ENCODE measurements around the gene PSTPIP2.

DNA sequence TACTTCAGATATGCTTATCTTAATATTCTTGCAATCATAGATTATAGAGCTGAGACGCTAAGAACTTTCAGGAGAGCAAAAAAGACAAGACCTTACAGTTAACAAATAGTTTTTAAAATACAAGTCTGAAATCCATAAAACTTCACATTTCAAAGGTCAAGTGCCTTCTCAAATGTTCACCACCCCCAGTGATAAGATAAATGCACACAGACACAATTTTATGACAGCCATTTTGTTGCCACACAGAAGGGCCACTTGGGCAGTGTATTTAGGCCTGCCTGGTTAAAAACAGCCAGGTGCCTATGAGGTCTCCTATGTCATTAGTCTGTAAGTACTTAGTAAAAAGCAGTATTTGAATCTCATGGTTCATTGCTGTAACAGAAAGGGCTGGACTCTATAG lies 8.1 kb upstream of the PSTPIP2 start:
- TF ChIP-seq POLR2AphosphoS5 (IDR thresholded peaks at IDR 0.05; ENCODE audit: low read depth, low read length) (no peak), POLR2A (IDR thresholded peaks at IDR 0.05; ENCODE audit: low read depth, low read length) (no peak)
